Endothelial cell (in vitro differentiated cells): Measurements from ENCODE around the gene MTR. TPM values are rescaled to one million over a fixed set of nuclear protein-coding genes. Genes with fewer than 3 reads are reported as not detected.

Experiments used
- DNase-seq: peaks from one replicate; pipeline ENCODE4 v3.0.0; 2021; ENCODE audit warnings: low spot score
- H3K27ac Mint-ChIP-seq: one replicate; pipeline ENCODE4 v1.8.0; 2021; ENCODE audit warnings: mixed read lengths, inconsistent platforms; ENCODE audit not compliant: unreplicated experiment
- H3K27me3 Mint-ChIP-seq: one replicate; pipeline ENCODE4 v1.8.0; 2021; ENCODE audit warnings: mild to moderate bottlenecking, moderate library complexity, mixed read lengths, inconsistent platforms; ENCODE audit not compliant: unreplicated experiment
- H3K36me3 Mint-ChIP-seq: one replicate; pipeline ENCODE4 v1.8.0; 2021; ENCODE audit warnings: mild to moderate bottlenecking, low read depth, mixed read lengths, inconsistent platforms; ENCODE audit not compliant: unreplicated experiment
- H3K4me1 Mint-ChIP-seq: one replicate; pipeline ENCODE4 v1.8.0; 2021; ENCODE audit warnings: mild to moderate bottlenecking, mixed read lengths, inconsistent platforms; ENCODE audit not compliant: unreplicated experiment
- H3K4me3 Mint-ChIP-seq: one replicate; pipeline ENCODE4 v1.8.0; 2021; ENCODE audit warnings: mild to moderate bottlenecking, mixed read lengths, inconsistent platforms; ENCODE audit not compliant: unreplicated experiment
- H3K9me3 Mint-ChIP-seq: one replicate; pipeline ENCODE4 v1.8.0; 2021; ENCODE audit warnings: mixed read lengths, inconsistent platforms; ENCODE audit not compliant: unreplicated experiment
- total RNA-seq: library from RNA; stranded (reverse); fragmentation: NEBNext Ultra II Directional; extraction: Animal tissue kit (Norgen Biotek cat#: 25700); gene quantifications from one replicate; pipeline ENCODE4 v1.2.1, GENCODE V29; 2021; ENCODE audit not compliant: unreplicated experiment
- TF ChIP-seq, protein P1 (sequence below): fragments of 200-600 bp; sonication (generic); IDR thresholded peaks from one replicate; pipeline ENCODE4 v1.5.0; 2021; ENCODE audit warnings: antibody characterized with exemption; ENCODE audit not compliant: unreplicated experiment

Gene MTR
- total RNA-seq, 1 donor from 2014 or later = 44.5 TPM

GRCh38 chr1:236916131-236916800, 121.2 kb downstream of the MTR start:
- Mint-ChIP-seq H3K4me3 (no peak overlapping the region), H3K9me3 (no peaks in the 10 kb centered on the region), H3K27ac (no peak overlapping the region), H3K36me3 (peaks cover 8% of the 10 kb centered on the region), H3K4me1 (no peaks in the 10 kb centered on the region), H3K27me3 (no peaks in the 10 kb centered on the region)
- DNase-seq = no peak
- TF ChIP-seq, protein P1, sequence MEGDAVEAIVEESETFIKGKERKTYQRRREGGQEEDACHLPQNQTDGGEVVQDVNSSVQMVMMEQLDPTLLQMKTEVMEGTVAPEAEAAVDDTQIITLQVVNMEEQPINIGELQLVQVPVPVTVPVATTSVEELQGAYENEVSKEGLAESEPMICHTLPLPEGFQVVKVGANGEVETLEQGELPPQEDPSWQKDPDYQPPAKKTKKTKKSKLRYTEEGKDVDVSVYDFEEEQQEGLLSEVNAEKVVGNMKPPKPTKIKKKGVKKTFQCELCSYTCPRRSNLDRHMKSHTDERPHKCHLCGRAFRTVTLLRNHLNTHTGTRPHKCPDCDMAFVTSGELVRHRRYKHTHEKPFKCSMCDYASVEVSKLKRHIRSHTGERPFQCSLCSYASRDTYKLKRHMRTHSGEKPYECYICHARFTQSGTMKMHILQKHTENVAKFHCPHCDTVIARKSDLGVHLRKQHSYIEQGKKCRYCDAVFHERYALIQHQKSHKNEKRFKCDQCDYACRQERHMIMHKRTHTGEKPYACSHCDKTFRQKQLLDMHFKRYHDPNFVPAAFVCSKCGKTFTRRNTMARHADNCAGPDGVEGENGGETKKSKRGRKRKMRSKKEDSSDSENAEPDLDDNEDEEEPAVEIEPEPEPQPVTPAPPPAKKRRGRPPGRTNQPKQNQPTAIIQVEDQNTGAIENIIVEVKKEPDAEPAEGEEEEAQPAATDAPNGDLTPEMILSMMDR = no peak

GRCh38 chr1:236917448-236917847, 122.4 kb downstream of the MTR start:
- no peaks in the 10 kb centered on the region for H3K4me1 Mint-ChIP-seq
- H3K36me3 Mint-ChIP-seq = peaks cover 8% of the 10 kb centered on the region
- no peaks in the 10 kb centered on the region for H3K9me3 Mint-ChIP-seq
- TF ChIP-seq, protein P1 = no peak
- DNase-seq = no peak
- no peaks in the 10 kb centered on the region for H3K27me3 Mint-ChIP-seq
- no peak overlapping the region for H3K4me3 Mint-ChIP-seq
- H3K27ac Mint-ChIP-seq = no peak overlapping the region

DNA sequence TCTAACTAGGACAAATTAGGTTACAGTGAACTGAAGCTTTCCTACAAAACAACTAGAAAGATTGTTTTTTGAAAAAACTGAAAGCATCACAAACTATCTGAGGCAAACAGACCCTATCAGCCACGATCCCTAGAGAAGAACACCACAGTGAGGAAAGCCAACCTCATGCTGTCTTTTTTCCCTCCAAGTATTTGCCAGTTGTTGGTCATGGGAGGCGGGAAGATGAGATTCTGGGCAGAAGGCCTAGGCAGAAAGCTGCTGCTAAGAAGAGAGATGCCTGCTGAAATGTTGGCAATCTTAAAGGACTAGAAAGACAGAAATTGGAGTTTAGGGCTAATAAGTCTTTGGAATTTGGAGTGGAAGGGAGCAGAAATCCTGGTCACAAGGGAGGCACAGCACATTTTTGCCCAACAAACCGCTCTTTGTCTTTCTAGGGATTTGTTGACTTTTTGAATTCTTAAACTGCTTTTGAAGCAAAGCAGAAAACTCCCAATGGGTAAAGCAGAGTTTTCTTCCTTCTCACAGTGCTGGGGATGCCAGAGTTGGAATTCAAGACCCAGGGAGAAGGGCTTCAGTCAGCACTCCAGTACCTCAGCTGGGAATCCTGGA, 125.3 kb downstream of the MTR start:
- Mint-ChIP-seq H3K27ac (no peak overlapping the region), H3K36me3 (peaks cover 8% of the 10 kb centered on the region), H3K4me3 (no peak overlapping the region), H3K9me3 (no peaks in the 10 kb centered on the region), H3K4me1 (no peaks in the 10 kb centered on the region), H3K27me3 (no peaks in the 10 kb centered on the region)
- no peak for DNase-seq
- TF ChIP-seq, protein P1 = no peak

- H3K4me3 Mint-ChIP-seq = no peak overlapping the region
- H3K36me3 Mint-ChIP-seq = peaks cover 8% of the 10 kb centered on the region
- H3K27me3 Mint-ChIP-seq = no peaks in the 10 kb centered on the region
- TF ChIP-seq, protein P1 = no peak
- H3K9me3 Mint-ChIP-seq = no peaks in the 10 kb centered on the region
- H3K27ac Mint-ChIP-seq = no peak overlapping the region
- no peak for DNase-seq
- no peaks in the 10 kb centered on the region for H3K4me1 Mint-ChIP-seq
Observed at GRCh38 chr1:236921610-236922009, 126.5 kb downstream of the MTR start.

DNA sequence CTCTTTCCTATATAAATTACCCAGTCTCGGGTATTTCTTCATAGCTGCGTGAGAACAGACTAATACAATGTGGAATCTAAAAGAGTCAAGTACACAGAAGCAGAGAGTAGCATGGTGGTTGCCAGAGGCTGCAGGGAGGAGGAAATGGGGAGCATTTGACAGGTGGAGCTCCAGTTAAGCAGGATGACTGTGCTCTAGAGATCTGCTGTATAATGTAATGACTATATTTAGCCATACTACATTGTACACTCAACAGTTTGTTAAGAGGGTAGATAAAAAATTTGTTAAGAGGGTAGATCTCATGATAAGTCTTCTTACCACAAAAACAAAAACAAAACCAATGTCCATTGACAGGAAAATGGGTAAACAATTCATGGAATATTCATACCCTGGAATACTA, 127.1 kb downstream of the MTR start:
- no peaks in the 10 kb centered on the region for H3K4me1 Mint-ChIP-seq
- H3K27ac Mint-ChIP-seq = no peak overlapping the region
- no peaks in the 10 kb centered on the region for H3K27me3 Mint-ChIP-seq
- H3K4me3 Mint-ChIP-seq = no peak overlapping the region
- no peaks in the 10 kb centered on the region for H3K9me3 Mint-ChIP-seq
- TF ChIP-seq, protein P1 = no peak
- H3K36me3 Mint-ChIP-seq = peaks cover 8% of the 10 kb centered on the region
- no peak for DNase-seq
